ENCODE measurements around the gene OGA. TPM values are rescaled to one million over a fixed set of nuclear protein-coding genes. Genes with fewer than 3 reads are reported as not detected.
"Not testable (repeated sequence)": the region's sequence is repeated elsewhere in the genome, so short reads cannot be mapped to it uniquely, and the experiment has no call there.

Gene OGA
- total RNA-seq, 2 experiments from 2014 or later: 207 to 212 TPM

GRCh38 chr10:101814466-101815071, 3.7 kb downstream of the OGA start:
- no peak for ATAC-seq (ENCODE audit: low read depth)
- DNase-seq: no peak
- no peaks in the 10 kb centered on the region for H3K9me3 Mint-ChIP-seq
- H3K36me3 Mint-ChIP-seq: peaks cover 30% of the 10 kb centered on the region
- H3K4me1 Mint-ChIP-seq: peaks cover 35% of the 10 kb centered on the region
- POLR2A ChIA-PET: interaction anchor here (0.6 to 1.5 kb wide), 4 partner anchors 21 to 257 kb away, joined by 3 to 6 read pairs (median 4); partner anchors contain the start of gene NPM3
- H3K27me3 Mint-ChIP-seq: no peaks in the 10 kb centered on the region
- peak overlapping the region; percentile 96 for H3K4me3 Mint-ChIP-seq
- peak overlapping the region; percentile 82 for H3K27ac Mint-ChIP-seq

- Mint-ChIP-seq H3K9me3 (no peaks in the 10 kb centered on the region), H3K27me3 (no peaks in the 10 kb centered on the region), H3K4me3 (no peak overlapping the region), H3K4me1 (peaks cover 28% of the 10 kb centered on the region), H3K27ac (no peak overlapping the region), H3K36me3 (peaks cover 30% of the 10 kb centered on the region)
- ATAC-seq (ENCODE audit: low read depth) (no peak), DNase-seq (no peak)
- POLR2A ChIA-PET: interaction anchor here (0.7 to 1.2 kb wide), 3 partner anchors 10 to 29 kb away, joined by 3 to 5 read pairs (median 4); partner anchors contain the start of gene NPM3
Observed at GRCh38 chr10:101812606-101813005, 5.6 kb downstream of the OGA start.

- Mint-ChIP-seq H3K36me3 (peaks cover 28% of the 10 kb centered on the region), H3K4me1 (peaks cover 5% of the 10 kb centered on the region), H3K27me3 (no peaks in the 10 kb centered on the region), H3K9me3 (no peaks in the 10 kb centered on the region), H3K27ac (no peak overlapping the region), H3K4me3 (no peak overlapping the region)
- ATAC-seq (ENCODE audit: low read depth) (no peak), DNase-seq (no peak)
- POLR2A ChIA-PET: no interaction called here
Observed at GRCh38 chr10:101807158-101807557, 11.1 kb downstream of the OGA start.

- Mint-ChIP-seq H3K9me3 (no peaks in the 10 kb centered on the region), H3K27me3 (no peaks in the 10 kb centered on the region), H3K27ac (no peak overlapping the region), H3K4me3 (no peak overlapping the region), H3K4me1 (peaks cover 7% of the 10 kb centered on the region), H3K36me3 (peaks cover 42% of the 10 kb centered on the region)
- DNase-seq: no peak
- ATAC-seq (ENCODE audit: low read depth): no peak
- POLR2A ChIA-PET: interaction anchor here (0.6 to 1.3 kb wide), 3 partner anchors 9 to 347 kb away, joined by 3 to 4 read pairs (median 3); partner anchors contain the start of gene OGA
Observed at GRCh38 chr10:101803511-101803910, 14.7 kb downstream of the OGA start.

- Mint-ChIP-seq H3K4me3 (no peak overlapping the region), H3K36me3 (peaks cover 47% of the 10 kb centered on the region), H3K27ac (no peak overlapping the region), H3K27me3 (no peaks in the 10 kb centered on the region), H3K9me3 (no peaks in the 10 kb centered on the region), H3K4me1 (peaks cover 3% of the 10 kb centered on the region)
- DNase-seq: no peak
- ATAC-seq (ENCODE audit: low read depth): no peak
- POLR2A ChIA-PET: interaction anchor here (1.1 kb wide), 1 partner anchor 18 kb away, joined by 3 read pairs; no protein-coding TSS in a partner anchor
Observed at GRCh38 chr10:101797403-101798059, 20.7 kb downstream of the OGA start.

GRCh38 chr10:101793526-101793925, 24.7 kb downstream of the OGA start:
- Mint-ChIP-seq H3K9me3 (no peaks in the 10 kb centered on the region), H3K27me3 (no peaks in the 10 kb centered on the region), H3K27ac (no peak overlapping the region), H3K4me3 (no peak overlapping the region), H3K4me1 (no peaks in the 10 kb centered on the region), H3K36me3 (peaks cover 30% of the 10 kb centered on the region)
- DNase-seq (no peak), ATAC-seq (ENCODE audit: low read depth) (no peak)
- POLR2A ChIA-PET: no interaction called here

- Mint-ChIP-seq H3K36me3 (peaks cover 22% of the 10 kb centered on the region), H3K4me1 (peaks cover 5% of the 10 kb centered on the region), H3K9me3 (no peaks in the 10 kb centered on the region), H3K27me3 (no peaks in the 10 kb centered on the region), H3K4me3 (no peak overlapping the region), H3K27ac (no peak overlapping the region)
- POLR2A ChIA-PET: interaction anchor here (0.6 to 1.6 kb wide), 3 partner anchors 9 to 181 kb away, joined by 3 to 5 read pairs (median 3); no protein-coding TSS in a partner anchor
- no peak for ATAC-seq (ENCODE audit: low read depth)
- DNase-seq: no peak
Observed at GRCh38 chr10:101789686-101790085, 28.6 kb downstream of the OGA start.

- ATAC-seq (ENCODE audit: low read depth); DNase-seq; H3K4me1 Mint-ChIP-seq; H3K27me3 Mint-ChIP-seq; H3K4me3 Mint-ChIP-seq; H3K9me3 Mint-ChIP-seq; H3K27ac Mint-ChIP-seq: not testable (repeated sequence)
- peaks cover 20% of the 10 kb centered on the region for H3K36me3 Mint-ChIP-seq
- POLR2A ChIA-PET: interaction anchor here (1.6 kb wide), 1 partner anchor 25 kb away, joined by 5 read pairs; no protein-coding TSS in a partner anchor
Observed at GRCh38 chr10:101789231-101789630, 29.0 kb downstream of the OGA start.

- DNase-seq (no peak), ATAC-seq (ENCODE audit: low read depth) (no peak)
- H3K4me1 Mint-ChIP-seq: peaks cover 29% of the 10 kb centered on the region
- H3K9me3 Mint-ChIP-seq: no peaks in the 10 kb centered on the region
- H3K4me3 Mint-ChIP-seq: no peak overlapping the region
- peaks cover 17% of the 10 kb centered on the region for H3K36me3 Mint-ChIP-seq
- no peak overlapping the region for H3K27ac Mint-ChIP-seq
- no peaks in the 10 kb centered on the region for H3K27me3 Mint-ChIP-seq
- POLR2A ChIA-PET: interaction anchor here (1.6 kb wide), 1 partner anchor 32 kb away, joined by 6 read pairs; the partner anchor contains the start of gene OGA
Observed at GRCh38 chr10:101785801-101786200, 32.4 kb downstream of the OGA start.

- POLR2A ChIA-PET: interaction anchor here (0.6 to 2.6 kb wide), 3 partner anchors 30 to 236 kb away, joined by 3 to 22 read pairs (median 6); partner anchors contain the start of gene OGA
- peak overlapping the region; percentile 99 for H3K4me3 Mint-ChIP-seq
- no peak for DNase-seq
- no peak for ATAC-seq (ENCODE audit: low read depth)
- H3K4me1 Mint-ChIP-seq: peaks cover 33% of the 10 kb centered on the region
- peaks cover 17% of the 10 kb centered on the region for H3K36me3 Mint-ChIP-seq
- peak overlapping the region; percentile 97 for H3K27ac Mint-ChIP-seq
- H3K27me3 Mint-ChIP-seq: no peaks in the 10 kb centered on the region
- no peaks in the 10 kb centered on the region for H3K9me3 Mint-ChIP-seq
Observed at GRCh38 chr10:101784558-101784957, 33.7 kb downstream of the OGA start.

GRCh38 chr10:101783736-101784118, 34.5 kb downstream of the OGA start:
- Mint-ChIP-seq H3K27ac (peak overlapping the region; percentile 97), H3K4me3 (peak overlapping the region; percentile 99), H3K36me3 (peaks cover 17% of the 10 kb centered on the region), H3K27me3 (peaks cover 7% of the 10 kb centered on the region), H3K9me3 (no peaks in the 10 kb centered on the region), H3K4me1 (peaks cover 38% of the 10 kb centered on the region)
- ATAC-seq (ENCODE audit: low read depth) (no peak), DNase-seq (no peak)
- POLR2A ChIA-PET: interaction anchor here (0.6 to 2.6 kb wide), 6 partner anchors 29 to 237 kb away, joined by 3 to 22 read pairs (median 5); partner anchors contain the start of gene OGA

GRCh38 chr10:101782811-101783735, 35.2 kb downstream of the OGA start, which contains the start of gene NPM3:
Gene NPM3, minus strand, starts transcription at chr10:101783446. Its CDS starts 56 bp downstream, at chr10:101783390.
- Mint-ChIP-seq H3K36me3 (peaks cover 17% of the 10 kb centered on the region), H3K9me3 (no peaks in the 10 kb centered on the region), H3K27ac (peak within 1 kb of the TSS; percentile 97), H3K27me3 (peaks cover 9% of the 10 kb centered on the region), H3K4me1 (peaks cover 39% of the 10 kb centered on the region), H3K4me3 (peak within 1 kb of the TSS; percentile 99)
- POLR2A ChIA-PET: interaction anchor here (1.2 to 2.6 kb wide), 5 partner anchors 30 to 180 kb away, joined by 3 to 22 read pairs (median 5); partner anchors contain the start of gene OGA
- ATAC-seq (ENCODE audit: low read depth): peak; percentile 83
- DNase-seq: peak; percentile 84

Measured in activated naive CD8-positive, alpha-beta T cell treated with anti-CD3 and anti-CD28 coated beads, Interleukin-2, amount 10 ng/mL, durations not matched to agents 7 days and 5 days (primary cell).